ENCODE measurements around the gene KCNJ12.
"Not testable (repeated sequence)": the region's sequence is repeated elsewhere in the genome, so short reads cannot be mapped to it uniquely, and the experiment has no call there.

The KCNJ12 gene

GRCh38 chr17:21376081-21376758 lies at the start of gene KCNJ12:
Gene KCNJ12, plus strand, starts transcription at chr17:21376357. Its CDS starts 38,986 bp downstream, at chr17:21415343.
- no peak for DNase-seq (ENCODE audit: low spot score)

- not testable (repeated sequence) for DNase-seq (ENCODE audit: low spot score)
These were observed 48.2 kb upstream of the KCNJ12 start for GRCh38 chr17:21327921-21328320.

- not testable (repeated sequence) for DNase-seq (ENCODE audit: low spot score)
These were observed 47.4 kb upstream of the KCNJ12 start for GRCh38 chr17:21328778-21329177.

- DNase-seq (ENCODE audit: low spot score), result no peak
These were observed 45.6 kb upstream of the KCNJ12 start for GRCh38 chr17:21330436-21331160.

GRCh38 chr17:21336541-21337294 lies 39.4 kb upstream of the KCNJ12 start:
- DNase-seq (ENCODE audit: low spot score), result not testable (repeated sequence)

- DNase-seq (ENCODE audit: low spot score), result not testable (repeated sequence)
These were observed 38.1 kb upstream of the KCNJ12 start for GRCh38 chr17:21337981-21338625.

GRCh38 chr17:21339011-21339410 lies 37.1 kb upstream of the KCNJ12 start:
- DNase-seq (ENCODE audit: low spot score), result no peak

GRCh38 chr17:21339571-21339970 lies 36.6 kb upstream of the KCNJ12 start:
- DNase-seq (ENCODE audit: low spot score), result not testable (repeated sequence)

GRCh38 chr17:21340407-21340806 lies 35.8 kb upstream of the KCNJ12 start:
- not testable (repeated sequence) for DNase-seq (ENCODE audit: low spot score)

- not testable (repeated sequence) for DNase-seq (ENCODE audit: low spot score)
These were observed 34.9 kb upstream of the KCNJ12 start for GRCh38 chr17:21341279-21341678.

GRCh38 chr17:21341925-21342540 lies 34.1 kb upstream of the KCNJ12 start:
- not testable (repeated sequence) for DNase-seq (ENCODE audit: low spot score)

GRCh38 chr17:21343061-21343949 lies 32.9 kb upstream of the KCNJ12 start:
- not testable (repeated sequence) for DNase-seq (ENCODE audit: low spot score)

GRCh38 chr17:21344801-21345200 lies 31.4 kb upstream of the KCNJ12 start:
- DNase-seq (ENCODE audit: low spot score), result not testable (repeated sequence)

GRCh38 chr17:21345236-21345635 lies 30.9 kb upstream of the KCNJ12 start:
- no peak for DNase-seq (ENCODE audit: low spot score)

GRCh38 chr17:21346107-21346506 lies 30.1 kb upstream of the KCNJ12 start:
- DNase-seq (ENCODE audit: low spot score), result not testable (repeated sequence)

- DNase-seq (ENCODE audit: low spot score), result not testable (repeated sequence)
These were observed 29.4 kb upstream of the KCNJ12 start for GRCh38 chr17:21346651-21347250.

- not testable (repeated sequence) for DNase-seq (ENCODE audit: low spot score)
These were observed 28.5 kb upstream of the KCNJ12 start for GRCh38 chr17:21347660-21348059.

GRCh38 chr17:21348081-21348925 lies 27.9 kb upstream of the KCNJ12 start:
- not testable (repeated sequence) for DNase-seq (ENCODE audit: low spot score)

- DNase-seq (ENCODE audit: low spot score), result not testable (repeated sequence)
These were observed 27.3 kb upstream of the KCNJ12 start for GRCh38 chr17:21348926-21349261.
